Fibroblast of villous mesenchyme (primary cell): ENCODE data around the gene PTPN20. TPM values are rescaled to one million over a fixed set of nuclear protein-coding genes. Genes with fewer than 3 reads are reported as not detected.

Source experiments
- DNase-seq: peaks from one replicate; pipeline ENCODE4 v3.0.0-alpha.2; 2010; ENCODE audit warnings: low read depth
- H3K4me3 ChIP-seq: 2 replicates; pipeline ENCODE4 v1.5.1; 2011; ENCODE audit warnings: low read depth, mild to moderate bottlenecking, low read length
- CTCF ChIP-seq: IDR thresholded peaks from 2 replicates; pipeline ENCODE4 v1.5.1; 2012; ENCODE audit warnings: low read depth, mild to moderate bottlenecking, low read length; ENCODE audit not compliant: insufficient read depth
- total RNA-seq: library from RNA; depleted of rRNA; stranded (reverse); fragments of >200 nt; gene quantifications from 2 replicates; pipeline ENCODE4 v1.2.3, GENCODE V29; 2012

PTPN20 gene
- total RNA-seq, 1 donor, result 0.43 TPM

DNA sequence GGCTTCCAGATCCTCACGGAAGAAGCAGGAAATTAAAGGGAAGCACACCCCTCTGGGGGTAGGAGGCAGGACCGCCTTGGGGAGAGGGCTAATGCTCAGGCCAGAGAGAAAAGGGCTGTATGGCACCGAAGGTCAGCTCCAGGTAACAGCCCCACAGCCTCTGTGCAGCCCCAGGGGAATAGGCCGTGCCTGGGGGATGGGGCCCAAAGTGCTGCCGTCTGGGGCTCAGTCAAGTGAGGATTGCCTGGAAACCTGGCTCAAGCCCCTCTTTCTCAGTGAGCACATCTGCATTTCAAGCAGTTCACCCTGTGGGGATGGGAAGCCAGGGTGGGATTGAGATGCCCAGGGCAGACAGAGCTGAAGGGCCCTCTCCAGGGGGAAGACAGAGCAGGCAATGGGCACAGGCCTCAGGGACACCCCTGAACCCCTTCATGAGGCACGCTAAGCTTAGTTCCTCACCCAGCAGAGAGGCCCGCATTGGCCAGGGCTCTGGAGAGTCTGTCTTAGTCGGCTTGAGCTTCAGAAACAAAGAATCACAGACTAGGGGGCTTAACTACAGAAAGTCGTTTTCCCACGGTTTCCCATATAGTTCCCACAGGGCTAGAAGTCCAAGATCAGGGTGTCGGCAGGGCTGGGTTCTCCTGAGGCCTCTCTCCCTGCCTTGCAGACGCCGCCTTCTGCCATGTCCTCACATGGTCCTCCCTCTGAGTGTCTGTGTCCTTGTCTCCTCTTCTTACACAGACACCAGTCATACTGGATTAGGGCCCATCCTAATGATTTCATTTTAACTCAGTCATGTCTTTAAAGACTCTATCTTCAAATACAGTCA lies 118.2 kb downstream of the PTPN20 start:
- no peak for TF ChIP-seq CTCF
- H3K4me3 ChIP-seq, result no peak overlapping the region
- DNase-seq, result no peak

- no peak overlapping the region for H3K4me3 ChIP-seq
- no peak for TF ChIP-seq CTCF
- no peak for DNase-seq
These were observed 119.0 kb downstream of the PTPN20 start for GRCh38 chr10:47030191-47030703.

DNA sequence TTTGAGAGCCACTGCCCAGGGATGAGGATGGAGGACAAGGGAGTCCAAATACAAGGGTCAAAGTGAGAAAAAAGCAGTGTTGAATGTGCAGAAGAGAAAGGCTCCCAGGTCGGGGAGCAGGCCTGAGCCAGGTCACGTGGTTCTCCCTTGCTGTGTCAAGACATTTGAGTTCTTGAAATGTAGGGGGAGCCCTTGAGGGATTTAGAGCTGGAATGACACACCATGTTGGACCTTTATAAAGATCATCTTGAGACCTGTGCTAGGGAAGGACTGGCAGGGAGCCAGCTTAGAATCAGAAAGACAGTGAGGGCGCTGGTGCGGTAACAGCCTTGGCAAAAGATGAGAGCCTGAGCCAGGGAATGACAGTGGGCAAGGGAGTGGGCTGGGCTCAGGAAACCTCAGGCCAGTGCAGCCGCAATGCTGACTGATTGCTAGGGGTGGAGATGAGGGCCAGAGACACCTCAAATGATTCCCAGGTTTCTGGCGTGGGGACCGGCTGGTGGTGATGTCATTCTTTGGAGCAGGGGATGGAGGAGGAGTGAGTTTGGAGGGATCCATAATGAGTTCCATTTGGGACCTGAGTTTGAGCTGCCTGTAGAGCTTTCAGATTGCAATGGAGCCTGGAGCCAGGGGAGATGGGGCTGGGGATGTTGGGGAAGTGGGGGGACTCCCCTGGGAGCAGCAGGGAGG lies 120.1 kb downstream of the PTPN20 start:
- no peak for DNase-seq
- no peak overlapping the region for H3K4me3 ChIP-seq
- no peak for TF ChIP-seq CTCF

DNA sequence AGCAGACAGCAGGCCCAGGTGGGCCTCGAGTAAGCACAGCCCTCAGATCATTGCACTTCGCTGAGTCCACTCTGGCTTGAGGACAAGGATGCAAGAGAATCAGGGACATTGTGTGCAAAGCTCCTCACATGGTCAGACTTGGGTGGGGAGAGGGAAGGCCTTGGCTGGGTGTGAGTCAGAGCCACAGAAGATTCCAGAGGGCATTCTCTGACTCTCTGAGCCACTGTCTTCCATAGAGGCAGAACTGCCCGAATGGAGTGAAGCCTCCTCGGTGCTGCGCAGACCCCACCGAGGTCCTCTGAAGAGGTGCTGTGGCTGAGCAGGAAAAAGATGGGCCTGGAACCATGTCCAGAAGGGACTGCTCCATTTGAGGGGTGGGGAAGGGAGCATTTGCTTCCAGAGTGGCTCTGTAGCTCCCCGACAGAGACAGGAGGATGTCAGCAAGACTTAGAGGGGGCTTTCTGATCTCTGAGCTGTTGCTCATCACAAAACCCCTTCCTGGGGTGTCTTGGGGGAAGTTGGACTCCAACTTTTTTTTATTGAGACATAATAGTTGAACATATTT lies 120.8 kb downstream of the PTPN20 start:
- no peak overlapping the region for H3K4me3 ChIP-seq
- no peak for TF ChIP-seq CTCF
- DNase-seq, result no peak

GRCh38 chr10:47033081-47033480 lies 121.9 kb downstream of the PTPN20 start:
- no peak for DNase-seq
- no peak for TF ChIP-seq CTCF
- no peak overlapping the region for H3K4me3 ChIP-seq

GRCh38 chr10:47033541-47034270 lies 122.5 kb downstream of the PTPN20 start:
- H3K4me3 ChIP-seq, result no peak overlapping the region
- TF ChIP-seq CTCF, result no peak
- DNase-seq, result no peak
